GM12801 (cell line): Measurements from ENCODE around the gene CNTFR.

Experiments used
- TF ChIP-seq, protein P1 (sequence below): IDR thresholded peaks from one replicate; pipeline ENCODE4 v1.5.1; 2011; ENCODE audit warnings: control low read depth; ENCODE audit not compliant: insufficient read length; ENCODE audit errors: extremely low read depth

Gene CNTFR

DNA sequence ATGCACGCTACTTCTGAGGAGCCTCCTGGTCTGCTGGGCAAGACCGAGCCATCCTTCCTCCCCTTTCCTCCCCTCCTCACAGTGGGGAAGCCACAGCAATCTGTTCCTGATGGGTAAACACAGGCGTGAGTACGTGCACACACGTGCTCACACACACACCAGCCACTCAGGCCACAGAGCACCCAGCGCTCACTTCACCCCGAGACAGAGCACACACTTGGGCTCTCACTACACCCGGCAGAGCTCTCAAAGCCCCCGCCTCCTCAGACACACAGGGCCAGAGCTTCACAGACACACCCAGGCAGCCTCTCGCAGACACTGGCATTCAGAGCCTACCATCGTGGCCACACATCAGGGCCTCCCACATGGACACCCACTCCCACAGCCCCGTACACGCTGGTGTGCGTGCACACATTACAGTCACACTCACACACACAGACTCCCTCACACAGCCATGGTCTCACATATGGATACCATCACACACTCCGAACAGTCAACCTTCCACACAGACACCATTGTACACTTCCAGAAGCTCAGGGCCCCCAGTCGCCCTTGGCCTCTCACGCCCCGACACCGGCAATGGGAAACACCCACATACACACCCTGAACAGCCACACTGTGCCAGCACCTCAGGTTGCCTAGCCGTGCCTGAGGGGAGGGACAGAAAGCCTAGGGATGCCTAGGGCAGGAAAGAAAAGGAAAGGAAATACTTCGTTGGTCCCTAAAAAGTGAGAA lies 13.5 kb downstream of the CNTFR start:
- TF ChIP-seq, protein P1, sequence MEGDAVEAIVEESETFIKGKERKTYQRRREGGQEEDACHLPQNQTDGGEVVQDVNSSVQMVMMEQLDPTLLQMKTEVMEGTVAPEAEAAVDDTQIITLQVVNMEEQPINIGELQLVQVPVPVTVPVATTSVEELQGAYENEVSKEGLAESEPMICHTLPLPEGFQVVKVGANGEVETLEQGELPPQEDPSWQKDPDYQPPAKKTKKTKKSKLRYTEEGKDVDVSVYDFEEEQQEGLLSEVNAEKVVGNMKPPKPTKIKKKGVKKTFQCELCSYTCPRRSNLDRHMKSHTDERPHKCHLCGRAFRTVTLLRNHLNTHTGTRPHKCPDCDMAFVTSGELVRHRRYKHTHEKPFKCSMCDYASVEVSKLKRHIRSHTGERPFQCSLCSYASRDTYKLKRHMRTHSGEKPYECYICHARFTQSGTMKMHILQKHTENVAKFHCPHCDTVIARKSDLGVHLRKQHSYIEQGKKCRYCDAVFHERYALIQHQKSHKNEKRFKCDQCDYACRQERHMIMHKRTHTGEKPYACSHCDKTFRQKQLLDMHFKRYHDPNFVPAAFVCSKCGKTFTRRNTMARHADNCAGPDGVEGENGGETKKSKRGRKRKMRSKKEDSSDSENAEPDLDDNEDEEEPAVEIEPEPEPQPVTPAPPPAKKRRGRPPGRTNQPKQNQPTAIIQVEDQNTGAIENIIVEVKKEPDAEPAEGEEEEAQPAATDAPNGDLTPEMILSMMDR = no peak

DNA sequence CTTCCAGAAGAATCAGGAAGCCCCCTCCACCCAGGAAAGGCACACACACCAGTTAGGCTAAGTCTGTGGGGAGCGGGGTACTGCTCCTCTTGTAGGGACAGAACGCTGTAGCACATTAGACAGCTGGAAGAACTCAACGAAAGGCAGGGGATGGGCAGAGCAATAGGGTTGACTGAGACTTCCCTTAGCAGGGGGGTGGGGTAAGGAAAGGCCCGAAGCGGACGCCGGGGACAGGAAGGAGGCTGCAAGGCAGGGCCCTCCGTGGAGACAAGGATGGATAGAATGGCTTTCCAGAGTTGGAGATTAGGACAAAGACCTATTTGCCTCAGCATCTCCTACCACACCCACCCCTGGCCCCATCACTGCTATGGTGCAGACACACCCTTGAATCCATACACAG lies 14.3 kb downstream of the CNTFR start:
- TF ChIP-seq, protein P1 = no peak

DNA sequence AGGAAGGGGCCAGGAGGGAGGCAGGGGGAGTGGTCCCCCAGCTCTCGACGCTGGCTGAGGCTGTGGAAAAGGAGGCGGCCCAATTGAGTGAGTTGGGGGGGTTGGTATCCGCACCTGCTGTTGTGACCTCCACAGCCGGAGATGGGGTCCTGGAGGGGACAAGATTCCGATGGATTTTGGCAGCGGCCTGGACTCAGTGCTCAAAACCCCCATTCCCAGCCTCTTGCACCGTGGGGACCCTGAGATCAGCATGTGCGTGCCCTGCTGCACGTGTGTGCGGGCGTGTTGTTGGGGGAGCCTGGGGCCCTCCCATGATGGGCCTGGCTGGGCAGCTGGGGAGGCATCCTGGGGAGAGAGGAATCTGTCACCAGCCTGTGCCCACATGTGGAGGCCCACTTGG lies 15.0 kb downstream of the CNTFR start:
- TF ChIP-seq, protein P1 = no peak

DNA sequence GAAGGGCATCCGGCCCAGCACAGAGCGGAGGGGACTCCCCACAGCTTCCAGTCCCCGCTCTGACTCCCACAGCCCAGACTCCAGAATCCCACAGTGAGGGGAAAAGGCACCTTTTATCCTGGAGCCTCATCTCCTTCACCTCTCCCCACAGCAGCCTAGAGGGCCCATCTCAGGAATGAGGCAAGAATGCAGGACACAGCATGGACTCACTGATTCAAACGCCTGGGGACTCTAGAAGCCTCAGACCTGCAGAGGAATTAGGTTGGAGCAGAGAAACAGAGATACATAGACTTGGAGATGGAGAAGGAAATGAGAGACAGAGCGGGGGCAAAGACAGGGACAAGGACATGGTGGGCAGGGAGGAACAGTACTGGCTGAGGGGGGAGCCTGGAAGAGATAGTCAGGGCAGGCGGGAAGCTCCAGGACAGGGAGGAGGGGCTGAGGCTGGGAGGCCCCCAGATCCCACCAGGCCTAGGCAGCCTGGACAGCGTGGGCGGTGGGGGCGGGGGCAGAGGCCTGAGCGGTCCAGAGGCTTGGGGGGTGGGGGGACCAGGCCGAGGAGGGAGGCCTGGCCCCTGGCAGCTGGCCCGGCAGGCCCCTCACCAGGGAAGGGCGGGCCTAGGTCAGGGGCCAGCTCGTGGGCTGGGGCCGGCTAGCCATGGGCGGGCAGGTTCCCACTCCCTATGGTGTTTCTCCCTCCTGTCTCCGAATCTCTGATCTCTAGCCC lies 15.8 kb downstream of the CNTFR start:
- TF ChIP-seq, protein P1 = no peak

DNA sequence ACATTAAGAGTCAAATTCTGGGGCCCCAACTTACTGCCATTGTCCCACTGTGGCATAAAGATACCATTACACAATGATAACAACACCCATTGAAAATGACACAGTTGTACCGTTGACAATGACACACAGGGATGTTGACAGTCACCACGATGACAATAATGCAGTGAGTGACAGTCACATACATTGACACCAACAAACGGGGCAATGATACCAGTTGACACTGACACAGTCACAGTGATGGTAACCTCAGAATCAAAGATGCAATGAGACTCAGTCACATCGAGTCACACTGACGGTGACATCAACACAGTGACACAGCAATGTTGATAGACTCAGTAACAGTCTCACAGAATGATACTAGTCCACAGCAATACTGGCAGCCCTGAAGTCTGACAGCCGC lies 16.9 kb downstream of the CNTFR start:
- TF ChIP-seq, protein P1 = no peak

DNA sequence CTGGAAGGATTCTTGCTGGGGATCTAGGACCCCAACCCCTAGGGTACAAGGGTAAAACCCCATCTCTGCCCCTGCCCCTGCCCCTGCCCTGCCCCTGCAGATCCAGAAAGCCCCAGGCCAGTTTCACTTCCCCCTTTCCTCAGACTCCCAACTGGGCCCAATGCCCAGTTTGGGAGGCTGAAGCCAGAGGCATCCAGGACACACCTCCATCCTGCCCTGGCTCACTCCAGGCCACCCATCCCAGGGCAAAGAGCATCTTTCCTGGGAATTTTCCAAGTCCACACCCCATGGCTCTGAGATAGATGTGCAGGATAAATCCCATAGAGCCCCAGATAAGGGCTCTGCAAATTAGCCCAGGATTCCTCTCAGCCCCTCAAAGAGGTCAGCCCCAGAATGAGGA lies 17.4 kb downstream of the CNTFR start:
- TF ChIP-seq, protein P1 = no peak

DNA sequence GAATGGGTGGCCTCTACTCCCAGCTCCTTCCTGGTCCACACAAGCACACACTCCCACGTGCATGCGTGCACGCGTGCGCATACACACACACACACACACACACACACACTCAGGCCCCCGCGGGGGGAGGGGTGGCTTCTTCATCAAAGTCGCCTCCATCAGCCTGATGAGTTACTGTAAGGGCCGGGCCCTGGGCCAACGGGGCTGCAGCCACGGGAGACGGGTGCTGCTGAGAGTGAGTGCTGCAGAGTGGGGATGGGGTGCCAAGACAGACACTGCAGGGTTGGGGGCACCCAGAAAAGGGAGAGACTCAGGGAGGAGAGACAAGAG lies 18.1 kb downstream of the CNTFR start:
- TF ChIP-seq, protein P1 = no peak
